GM12878 (cell line): ENCODE results near the gene TRIOBP.

ENCODE experiments used
- ATF2 ChIP-seq: IDR thresholded peaks from 2 replicates; pipeline ENCODE4 v1.6.1; 2012; ENCODE audit warnings: low read length, inconsistent platforms
- CTCF ChIP-seq, 3 experiments: IDR thresholded peaks in 2 of 3; conservative IDR thresholded peaks in 1 of 3; 2 replicates each; pipeline ENCODE4 v1.5.1; 2011; ENCODE audit warnings: low read depth in 3 of 3, low read length in 3 of 3, mild to moderate bottlenecking in 3 of 3, control low read depth in 2 of 3, moderate library complexity in 2 of 3, inconsistent platforms in 1 of 3, mixed read lengths in 1 of 3; ENCODE audit not compliant: control insufficient read depth in 2 of 3, insufficient read depth in 1 of 3; ENCODE audit errors: extremely low read depth in 1 of 3
- NR2F1 ChIP-seq: fragments of 450-650 bp; conservative IDR thresholded peaks from 2 replicates; pipeline ENCODE4 v1.6.1; 2017; ENCODE audit warnings: mild to moderate bottlenecking
- POLR2A ChIP-seq: IDR thresholded peaks from 2 replicates; pipeline ENCODE4 v1.6.1; 2011; ENCODE audit warnings: low read depth, mild to moderate bottlenecking, low read length

- no peak for TF ChIP-seq POLR2A
- no peak for TF ChIP-seq ATF2
- TF ChIP-seq CTCF (IDR thresholded peaks at IDR 0.05 in 2 of 3, conservative IDR thresholded peaks at IDR 0.05 in 1 of 3; ENCODE audit: control insufficient read depth in 2 of 3, extremely low read depth in 1 of 3, insufficient read depth in 1 of 3, low read depth in 3 of 3, low read length in 3 of 3), result no peak
- TF ChIP-seq NR2F1, result no peak
Measured at GRCh38 chr22:37703906-37704305, 7.1 kb downstream of the TRIOBP start.
